ENCODE measurements around the gene ZNF142.
A peak's percentile ranks its signal among the peaks of the same experiment; 100 is the strongest.
"Not testable (repeated sequence)": the region's sequence is repeated elsewhere in the genome, so short reads cannot be mapped to it uniquely, and the experiment has no call there.

The ZNF142 gene, protein sequence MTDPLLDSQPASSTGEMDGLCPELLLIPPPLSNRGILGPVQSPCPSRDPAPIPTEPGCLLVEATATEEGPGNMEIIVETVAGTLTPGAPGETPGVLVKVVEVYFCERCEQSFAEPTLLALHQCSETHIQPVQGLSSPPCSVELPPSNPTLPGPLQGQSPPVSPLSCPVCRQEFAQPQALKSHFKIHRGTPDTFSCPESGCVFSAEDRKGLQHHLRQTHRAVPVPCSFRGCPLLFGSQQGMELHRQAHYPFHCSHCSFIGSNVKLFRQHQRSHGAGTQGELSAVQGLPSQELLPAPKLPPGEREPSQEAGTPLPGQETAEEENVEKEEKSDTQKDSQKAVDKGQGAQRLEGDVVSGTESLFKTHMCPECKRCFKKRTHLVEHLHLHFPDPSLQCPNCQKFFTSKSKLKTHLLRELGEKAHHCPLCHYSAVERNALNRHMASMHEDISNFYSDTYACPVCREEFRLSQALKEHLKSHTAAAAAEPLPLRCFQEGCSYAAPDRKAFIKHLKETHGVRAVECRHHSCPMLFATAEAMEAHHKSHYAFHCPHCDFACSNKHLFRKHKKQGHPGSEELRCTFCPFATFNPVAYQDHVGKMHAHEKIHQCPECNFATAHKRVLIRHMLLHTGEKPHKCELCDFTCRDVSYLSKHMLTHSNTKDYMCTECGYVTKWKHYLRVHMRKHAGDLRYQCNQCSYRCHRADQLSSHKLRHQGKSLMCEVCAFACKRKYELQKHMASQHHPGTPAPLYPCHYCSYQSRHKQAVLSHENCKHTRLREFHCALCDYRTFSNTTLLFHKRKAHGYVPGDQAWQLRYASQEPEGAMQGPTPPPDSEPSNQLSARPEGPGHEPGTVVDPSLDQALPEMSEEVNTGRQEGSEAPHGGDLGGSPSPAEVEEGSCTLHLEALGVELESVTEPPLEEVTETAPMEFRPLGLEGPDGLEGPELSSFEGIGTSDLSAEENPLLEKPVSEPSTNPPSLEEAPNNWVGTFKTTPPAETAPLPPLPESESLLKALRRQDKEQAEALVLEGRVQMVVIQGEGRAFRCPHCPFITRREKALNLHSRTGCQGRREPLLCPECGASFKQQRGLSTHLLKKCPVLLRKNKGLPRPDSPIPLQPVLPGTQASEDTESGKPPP (N-terminal part only)

GRCh38 chr2:218659258-218659987 is at the start of gene ZNF142, which contains the start of gene BCS1L:
Gene ZNF142, minus strand, starts transcription at chr2:218659623. Its CDS starts 3,194 bp downstream, at chr2:218656429.
Gene BCS1L, plus strand, starts transcription at chr2:218659683. Its CDS starts 1,305 bp downstream, at chr2:218660988.
- peak; percentile 90 for DNase-seq

DNA sequence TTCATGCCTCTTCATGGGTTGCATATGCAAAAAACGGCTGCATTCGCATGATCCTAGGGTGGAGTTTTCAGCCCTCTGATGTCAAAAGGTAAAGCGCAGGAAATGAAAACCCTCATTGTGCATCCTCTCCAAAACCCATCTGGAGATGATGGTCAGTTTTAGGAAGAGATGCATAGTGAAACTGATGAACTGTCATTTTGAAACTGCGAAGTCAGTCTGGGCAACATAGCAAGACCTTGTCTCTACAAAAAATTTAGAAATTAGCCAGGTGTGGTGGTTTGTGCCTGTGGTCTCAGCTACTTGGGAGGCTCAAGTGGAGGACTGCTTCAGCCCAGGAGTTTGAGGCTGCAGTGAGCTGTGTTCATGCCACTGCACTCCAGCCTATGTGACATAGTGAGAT is 48.7 kb upstream of the ZNF142 start:
- DNase-seq, result no peak

- DNase-seq, result no peak
These were observed 43.9 kb upstream of the ZNF142 start for GRCh38 chr2:218703341-218703740.

GRCh38 chr2:218701806-218702205 is 42.4 kb upstream of the ZNF142 start:
- DNase-seq, result no peak

DNA sequence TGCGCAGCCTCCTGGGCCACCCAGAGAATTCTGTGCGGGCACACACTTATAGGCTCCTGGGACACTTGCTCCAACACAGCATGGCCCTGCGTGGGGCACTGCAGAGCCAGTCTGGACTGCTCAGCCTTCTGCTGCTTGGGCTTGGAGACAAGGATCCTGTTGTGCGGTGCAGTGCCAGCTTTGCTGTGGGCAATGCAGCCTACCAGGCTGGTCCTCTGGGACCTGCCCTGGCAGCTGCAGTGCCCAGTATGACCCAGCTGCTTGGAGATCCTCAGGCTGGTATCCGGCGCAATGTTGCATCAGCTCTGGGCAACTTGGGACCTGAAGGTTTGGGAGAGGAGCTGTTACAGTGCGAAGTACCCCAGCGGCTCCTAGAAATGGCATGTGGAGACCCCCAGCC is 39.5 kb upstream of the ZNF142 start:
- DNase-seq, result no peak

DNA sequence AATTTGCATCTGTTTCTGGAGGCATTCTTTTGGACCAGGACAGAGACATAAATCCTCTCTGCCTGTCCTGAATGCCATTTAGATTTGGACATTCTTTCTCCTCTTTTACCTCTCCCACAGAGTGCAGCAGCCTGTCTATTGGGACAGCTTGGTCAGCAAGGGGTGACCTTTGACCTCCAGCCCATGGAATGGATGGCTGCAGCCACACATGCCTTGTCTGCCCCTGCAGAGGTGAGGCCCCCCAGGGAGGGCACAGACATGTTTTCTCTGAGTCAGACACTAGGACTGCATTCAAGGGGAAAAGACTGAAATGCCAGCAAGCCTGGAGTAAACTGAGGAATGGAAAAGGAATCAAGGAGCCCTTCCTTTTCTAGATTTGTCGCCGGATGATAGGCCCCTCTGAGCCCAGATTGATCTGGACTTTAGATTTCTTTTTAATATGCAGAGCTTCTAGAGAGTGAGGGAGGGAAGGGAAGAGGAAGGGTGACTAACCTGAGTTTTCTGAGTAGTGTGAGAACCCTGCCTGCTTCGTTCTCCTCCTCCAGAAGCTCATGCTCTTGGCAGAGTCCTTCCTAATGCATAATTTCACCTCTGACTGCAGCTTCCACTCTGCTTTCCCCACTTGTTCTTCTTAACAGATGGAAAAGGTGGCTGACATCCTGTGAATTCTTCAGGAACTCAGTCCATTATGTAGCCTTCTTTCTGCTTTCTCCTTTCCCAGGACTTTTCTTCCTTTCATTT is 35.2 kb upstream of the ZNF142 start:
- DNase-seq, result no peak

DNA sequence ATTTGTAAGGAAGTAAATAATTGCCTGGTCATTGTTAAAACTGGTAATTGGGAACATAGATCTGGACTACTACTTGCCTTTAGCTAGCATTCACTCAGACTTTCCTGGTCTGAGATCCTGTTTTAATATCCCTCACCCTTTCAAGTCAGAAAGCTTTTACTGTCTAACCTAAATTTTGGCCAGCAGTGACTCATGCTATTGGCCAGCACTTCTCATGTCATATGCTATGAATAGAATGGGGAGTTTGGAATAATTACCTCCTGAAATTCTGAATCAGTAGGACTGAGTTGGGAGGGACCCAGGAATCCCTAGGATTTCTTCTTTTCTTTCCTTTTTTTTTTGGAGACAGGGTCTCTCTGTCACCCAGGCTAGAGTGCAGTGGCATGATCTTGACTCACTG is 31.8 kb upstream of the ZNF142 start:
- no peak for DNase-seq

- not testable (repeated sequence) for DNase-seq
These were observed 28.1 kb upstream of the ZNF142 start for GRCh38 chr2:218687400-218688060.

- DNase-seq, result no peak
These were observed 20.6 kb upstream of the ZNF142 start for GRCh38 chr2:218680061-218680460.

- no peak for DNase-seq
These were observed 19.7 kb upstream of the ZNF142 start for GRCh38 chr2:218679119-218679518.

DNA sequence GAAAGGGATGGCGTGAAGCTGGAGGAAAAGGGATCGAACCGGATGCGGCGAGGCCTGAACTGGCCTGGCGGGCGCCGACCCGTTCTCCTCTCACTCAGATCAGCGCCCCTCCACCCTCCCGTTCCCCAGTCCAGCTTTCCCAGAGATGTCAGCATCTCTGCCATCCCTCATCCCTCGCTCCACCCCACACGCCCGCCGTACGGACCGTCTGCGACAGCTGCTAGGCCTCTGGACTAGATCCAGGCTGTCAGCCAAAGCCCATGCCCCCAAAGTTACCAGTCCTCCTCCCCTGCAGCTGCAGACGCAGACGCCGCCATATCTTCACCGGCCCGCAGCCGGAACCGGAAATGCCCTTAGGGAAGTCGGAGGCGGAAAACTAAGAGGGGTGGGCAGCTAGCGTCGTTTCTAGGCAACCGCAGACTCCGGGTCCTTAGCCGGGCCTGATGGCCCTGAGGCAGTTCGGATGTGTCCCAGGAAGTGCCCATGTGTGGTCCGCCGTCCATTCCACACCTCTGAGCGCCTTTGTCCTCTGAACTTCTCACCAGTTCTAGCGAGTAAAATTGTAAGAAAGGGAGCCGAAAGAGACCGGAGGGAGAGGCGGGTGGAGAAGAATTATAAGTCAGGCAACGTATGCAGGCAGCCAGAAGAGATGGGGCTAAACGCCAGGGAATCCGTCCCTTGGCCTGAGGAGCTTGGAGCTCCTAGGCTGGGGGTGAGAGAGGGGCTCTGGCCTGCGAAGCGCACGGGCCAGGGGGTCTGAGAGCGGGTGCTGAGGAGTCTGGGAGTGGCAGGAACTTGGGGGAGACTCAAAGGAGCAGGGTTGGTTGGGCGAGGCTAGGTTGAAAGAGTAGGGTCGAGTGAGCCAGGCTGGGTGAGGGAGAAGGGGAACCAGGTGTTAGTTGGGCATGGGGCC is 12.5 kb upstream of the ZNF142 start, which contains the start of the genes RNF25 and STK36:
TSS of gene RNF25 (minus strand) at position 349 of the 913 bp plus-strand sequence. CDS start at position 317, 32 bp downstream.
TSS of gene STK36 (plus strand) at position 433 of the 913 bp plus-strand sequence. CDS start 744 bp downstream, outside the sequence.
- peak; percentile 86 for DNase-seq

DNA sequence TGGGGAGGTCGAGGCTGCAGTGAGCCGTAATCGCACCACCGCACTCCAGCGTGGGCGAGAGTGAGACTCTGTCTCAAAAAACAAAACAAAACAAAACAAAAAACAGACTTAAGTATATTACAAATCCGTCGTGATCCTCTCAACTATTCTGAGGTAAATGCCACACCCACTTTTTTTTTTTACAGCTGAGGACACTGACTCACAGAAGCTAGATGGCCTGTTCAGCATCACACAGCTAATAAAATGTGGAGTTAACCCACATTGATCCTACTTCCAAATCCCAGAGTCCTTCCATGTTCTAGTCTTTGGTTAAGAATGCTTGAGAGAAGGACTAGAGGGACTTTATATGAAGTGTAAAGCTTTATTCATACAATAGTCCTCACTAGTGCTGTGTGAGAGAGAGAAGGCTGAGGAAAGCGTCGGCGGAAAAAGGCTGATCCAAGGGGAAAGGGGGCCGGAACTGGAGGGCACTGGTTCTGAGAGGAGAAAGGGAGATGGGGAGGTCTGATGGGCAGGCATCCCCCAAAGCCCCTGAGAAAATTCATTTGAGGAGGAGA is 11.8 kb upstream of the ZNF142 start:
- DNase-seq, result no peak

GRCh38 chr2:218664653-218665052 is 5.2 kb upstream of the ZNF142 start:
- DNase-seq, result no peak

GRCh38 chr2:218663901-218664300 is 4.5 kb upstream of the ZNF142 start:
- DNase-seq, result no peak

GRCh38 chr2:218662827-218663226 is 3.4 kb upstream of the ZNF142 start:
- no peak for DNase-seq

- no peak for DNase-seq
These were observed 3.0 kb upstream of the ZNF142 start for GRCh38 chr2:218662377-218662776.

DNA sequence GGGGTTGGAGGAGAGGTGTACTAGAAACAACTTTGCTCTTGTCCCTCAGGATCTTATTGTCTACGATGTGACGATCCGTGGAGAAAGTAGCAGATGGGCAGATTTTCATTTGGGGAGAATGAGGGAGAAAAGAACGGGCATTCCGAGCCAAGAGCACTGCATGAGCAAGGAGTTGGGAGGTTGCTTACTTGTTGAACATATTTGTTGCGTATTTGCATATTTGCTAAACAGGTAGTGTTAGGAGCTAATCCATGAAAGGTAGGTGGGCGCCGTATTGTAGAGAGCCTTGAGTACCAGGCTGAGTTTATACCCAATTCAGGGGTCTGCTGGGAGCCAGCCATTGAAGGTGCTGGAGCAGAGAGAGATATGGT is 550 bp upstream of the ZNF142 start:
- DNase-seq, result no peak

GRCh38 chr2:218658671-218659257 is 659 bp downstream of the ZNF142 start:
- peak; percentile 39 for DNase-seq

DNA sequence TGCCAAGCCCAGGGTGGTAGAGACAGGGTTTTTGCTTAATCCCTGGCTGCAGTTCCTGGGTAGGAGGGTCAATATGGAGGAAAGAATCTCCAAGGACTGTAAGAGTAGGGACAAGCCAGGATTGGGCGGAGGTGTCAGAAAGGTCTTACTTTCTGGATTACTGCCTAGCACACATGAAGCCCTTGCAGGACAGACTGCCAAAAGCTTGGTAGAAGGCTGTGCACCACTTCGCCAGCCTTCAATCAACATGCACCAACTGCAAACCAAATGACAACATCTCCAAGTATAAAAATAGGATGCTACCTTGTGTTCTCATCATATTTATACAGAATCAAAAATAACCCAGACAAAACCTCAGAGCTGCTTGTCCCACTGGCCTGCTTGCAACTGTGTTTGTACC is 3.7 kb downstream of the ZNF142 start:
- DNase-seq, result no peak

Measured in DMS79 treated with DMSO at 0.1 percent for 48 hours (cell line).